K562 (cell line): Measurements from ENCODE around the gene SLC25A21. TPM values are rescaled to one million over a fixed set of nuclear protein-coding genes. Genes with fewer than 3 reads are reported as not detected.

Source experiments
- BRD4 ChIP-seq: fragments of 200-600 bp; sonication (generic); IDR thresholded peaks from 2 replicates; pipeline ENCODE4 v1.6.1; 2017; ENCODE audit warnings: inconsistent platforms
- MAFF ChIP-seq: IDR thresholded peaks from 2 replicates; pipeline ENCODE4 v1.6.1; 2012; ENCODE audit warnings: low read length, improper control_type of control experiment
- MEIS2 ChIP-seq: fragments of 450-650 bp; IDR thresholded peaks from 2 replicates; pipeline ENCODE4 v1.6.1; 2014; ENCODE audit warnings: mild to moderate bottlenecking; ENCODE audit not compliant: partially characterized antibody
- NFATC3 ChIP-seq: fragments of 450-650 bp; IDR thresholded peaks from 2 replicates; pipeline ENCODE4 v1.6.1; 2017; ENCODE audit warnings: mild to moderate bottlenecking
- POLR3A ChIP-seq: IDR thresholded peaks from 2 replicates; pipeline ENCODE4 v1.6.1; 2011; ENCODE audit warnings: borderline replicate concordance, mild to moderate bottlenecking, moderate library complexity; ENCODE audit not compliant: insufficient read length, insufficient read depth; ENCODE audit errors: extremely low read depth
- SOX6 ChIP-seq: fragments of 450-650 bp; IDR thresholded peaks from 2 replicates; pipeline ENCODE4 v1.6.1; 2014; ENCODE audit warnings: mild to moderate bottlenecking
- SRF ChIP-seq, 2 experiments: fragments of 250-450, 450-650 bp in 1 of 2; sonication (Bioruptor Pico) in 1 of 2; sonication (generic) in 1 of 2; formaldehyde crosslinking; IDR thresholded peaks; 2 replicates each; pipeline versions ENCODE4 v1.5.0 to v1.5.1; 2020 to 2022; ENCODE audit warnings: mild to moderate bottlenecking in 1 of 2, missing genetic modification reagents in 1 of 2
- ZNF764 ChIP-seq: fragments of 250-450 bp; sonication (Bioruptor Pico); IDR thresholded peaks from 2 replicates; pipeline ENCODE4 v1.4.0; 2020; ENCODE audit warnings: low read depth, mild to moderate bottlenecking, moderate library complexity
- polyA plus RNA-seq, 8 experiments: library from polyadenylated mRNA; depleted of rRNA in 4 of 8; stranded (reverse) in 5 of 8; unstranded in 3 of 8; fragments of >200 nt; fragmentation: Nextera tagmentation in 2 of 8; fragmentation: Illumina TruSeq in 1 of 8; extraction: Ambion mirVana in 2 of 8; extraction: Trizol in 1 of 8; gene quantifications; 2 replicates each; pipeline versions ENCODE4 v1.2.1 to v1.2.3, GENCODE V29; 2011 to 2014; ENCODE audit warnings: inconsistent platforms in 1 of 8, missing spikeins in 1 of 8
- total RNA-seq, 7 experiments: library from RNA; depleted of rRNA in 6 of 7; stranded (reverse); fragments of >200 nt in 6 of 7; fragmentation: Illumina TruSeq in 2 of 7; extraction: Trizol in 2 of 7; gene quantifications; 2 replicates each; pipeline versions ENCODE4 v1.2.1 to v1.2.3, GENCODE V29; 2011 to 2021; ENCODE audit warnings: low replicate concordance in 1 of 7
- TF ChIP-seq, protein P1 (sequence below): fragments of 450-650 bp; IDR thresholded peaks from 2 replicates; pipeline ENCODE4 v1.6.1; 2016; ENCODE audit warnings: low read depth
- TF ChIP-seq, protein P2 (sequence below): fragments of 450-650 bp; formaldehyde crosslinking; IDR thresholded peaks from 2 replicates; pipeline ENCODE4 v1.4.0; 2020; ENCODE audit warnings: mild to moderate bottlenecking

Gene SLC25A21
- total and polyA plus RNA-seq, 9 of the 15 experiments (the other 6 are each of a cell fraction or from before 2014, with no cell fraction given) = 15.2 to 46.7 (median 28.7) TPM

DNA sequence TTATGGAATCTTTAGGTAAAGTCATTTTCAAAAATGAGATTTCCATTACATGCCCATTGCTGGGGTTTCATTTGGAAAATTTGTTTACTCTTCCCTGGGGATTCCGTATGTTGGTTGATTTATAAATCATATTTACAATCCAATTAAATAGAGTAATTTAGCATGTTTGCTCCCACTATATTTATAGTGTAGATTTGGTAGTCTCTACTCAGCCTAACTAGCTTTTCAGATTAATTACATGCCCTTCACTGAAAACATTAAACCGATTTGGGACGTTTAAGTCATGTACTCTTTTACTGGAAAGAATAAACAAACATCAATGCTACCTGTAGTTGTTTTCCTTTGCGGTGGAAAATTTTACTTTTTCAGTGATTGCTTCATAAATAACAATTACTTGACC is 500.3 kb downstream of the SLC25A21 start (continued):
- TF ChIP-seq, protein P1, sequence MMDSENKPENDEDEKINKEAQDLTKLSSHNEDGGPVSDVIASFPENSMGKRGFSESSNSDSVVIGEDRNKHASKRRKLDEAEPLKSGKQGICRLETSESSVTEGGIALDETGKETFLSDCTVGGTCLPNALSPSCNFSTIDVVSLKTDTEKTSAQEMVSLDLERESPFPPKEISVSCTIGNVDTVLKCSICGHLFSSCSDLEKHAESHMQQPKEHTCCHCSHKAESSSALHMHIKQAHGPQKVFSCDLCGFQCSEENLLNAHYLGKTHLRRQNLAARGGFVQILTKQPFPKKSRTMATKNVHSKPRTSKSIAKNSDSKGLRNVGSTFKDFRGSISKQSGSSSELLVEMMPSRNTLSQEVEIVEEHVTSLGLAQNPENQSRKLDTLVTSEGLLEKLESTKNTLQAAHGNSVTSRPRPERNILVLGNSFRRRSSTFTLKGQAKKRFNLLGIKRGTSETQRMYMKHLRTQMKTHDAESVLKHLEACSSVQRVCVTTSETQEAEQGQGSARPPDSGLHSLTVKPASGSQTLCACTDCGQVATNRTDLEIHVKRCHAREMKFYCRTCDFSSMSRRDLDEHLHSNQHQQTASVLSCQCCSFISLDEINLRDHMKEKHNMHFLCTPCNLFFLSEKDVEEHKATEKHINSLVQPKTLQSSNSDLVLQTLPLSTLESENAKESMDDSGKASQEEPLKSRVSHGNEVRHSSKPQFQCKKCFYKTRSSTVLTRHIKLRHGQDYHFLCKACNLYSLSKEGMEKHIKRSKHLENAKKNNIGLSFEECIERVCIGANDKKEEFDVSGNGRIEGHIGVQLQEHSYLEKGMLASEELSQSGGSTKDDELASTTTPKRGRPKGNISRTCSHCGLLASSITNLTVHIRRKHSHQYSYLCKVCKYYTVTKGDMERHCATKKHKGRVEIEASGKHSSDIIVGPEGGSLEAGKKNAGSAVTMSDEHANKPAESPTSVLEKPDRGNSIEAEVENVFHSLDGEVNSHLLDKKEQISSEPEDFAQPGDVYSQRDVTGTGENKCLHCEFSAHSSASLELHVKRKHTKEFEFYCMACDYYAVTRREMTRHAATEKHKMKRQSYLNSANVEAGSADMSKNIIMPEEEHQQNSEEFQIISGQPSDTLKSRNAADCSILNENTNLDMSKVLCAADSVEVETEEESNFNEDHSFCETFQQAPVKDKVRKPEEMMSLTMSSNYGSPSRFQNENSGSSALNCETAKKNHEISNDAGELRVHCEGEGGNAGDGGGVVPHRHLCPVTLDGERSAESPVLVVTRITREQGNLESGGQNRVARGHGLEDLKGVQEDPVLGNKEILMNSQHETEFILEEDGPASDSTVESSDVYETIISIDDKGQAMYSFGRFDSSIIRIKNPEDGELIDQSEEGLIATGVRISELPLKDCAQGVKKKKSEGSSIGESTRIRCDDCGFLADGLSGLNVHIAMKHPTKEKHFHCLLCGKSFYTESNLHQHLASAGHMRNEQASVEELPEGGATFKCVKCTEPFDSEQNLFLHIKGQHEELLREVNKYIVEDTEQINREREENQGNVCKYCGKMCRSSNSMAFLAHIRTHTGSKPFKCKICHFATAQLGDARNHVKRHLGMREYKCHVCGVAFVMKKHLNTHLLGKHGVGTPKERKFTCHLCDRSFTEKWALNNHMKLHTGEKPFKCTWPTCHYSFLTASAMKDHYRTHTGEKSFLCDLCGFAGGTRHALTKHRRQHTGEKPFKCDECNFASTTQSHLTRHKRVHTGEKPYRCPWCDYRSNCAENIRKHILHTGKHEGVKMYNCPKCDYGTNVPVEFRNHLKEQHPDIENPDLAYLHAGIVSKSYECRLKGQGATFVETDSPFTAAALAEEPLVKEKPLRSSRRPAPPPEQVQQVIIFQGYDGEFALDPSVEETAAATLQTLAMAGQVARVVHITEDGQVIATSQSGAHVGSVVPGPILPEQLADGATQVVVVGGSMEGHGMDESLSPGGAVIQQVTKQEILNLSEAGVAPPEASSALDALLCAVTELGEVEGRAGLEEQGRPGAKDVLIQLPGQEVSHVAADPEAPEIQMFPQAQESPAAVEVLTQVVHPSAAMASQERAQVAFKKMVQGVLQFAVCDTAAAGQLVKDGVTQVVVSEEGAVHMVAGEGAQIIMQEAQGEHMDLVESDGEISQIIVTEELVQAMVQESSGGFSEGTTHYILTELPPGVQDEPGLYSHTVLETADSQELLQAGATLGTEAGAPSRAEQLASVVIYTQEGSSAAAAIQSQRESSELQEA = no peak
- TF ChIP-seq NFATC3 = no peak
- no peak for TF ChIP-seq POLR3A
- TF ChIP-seq MEIS2 = no peak
- TF ChIP-seq MAFF = no peak
- no peak for TF ChIP-seq SOX6
- TF ChIP-seq ZNF764 = no peak
- no peak for TF ChIP-seq BRD4
- TF ChIP-seq SRF (CRISPR knock-in tag; IDR thresholded peaks at IDR 0.05) = no peak
- TF ChIP-seq, protein P2, sequence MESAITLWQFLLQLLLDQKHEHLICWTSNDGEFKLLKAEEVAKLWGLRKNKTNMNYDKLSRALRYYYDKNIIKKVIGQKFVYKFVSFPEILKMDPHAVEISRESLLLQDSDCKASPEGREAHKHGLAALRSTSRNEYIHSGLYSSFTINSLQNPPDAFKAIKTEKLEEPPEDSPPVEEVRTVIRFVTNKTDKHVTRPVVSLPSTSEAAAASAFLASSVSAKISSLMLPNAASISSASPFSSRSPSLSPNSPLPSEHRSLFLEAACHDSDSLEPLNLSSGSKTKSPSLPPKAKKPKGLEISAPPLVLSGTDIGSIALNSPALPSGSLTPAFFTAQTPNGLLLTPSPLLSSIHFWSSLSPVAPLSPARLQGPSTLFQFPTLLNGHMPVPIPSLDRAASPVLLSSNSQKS (CRISPR knock-in tag) = no peak
